Upper lobe of right lung (tissue), 1 donor: ENCODE results near the gene HPCA. TPM values are rescaled to one million over a fixed set of nuclear protein-coding genes. Genes with fewer than 3 reads are reported as not detected.

Experiments
- ATAC-seq: fragments of 200-7000 bp; cut with Tn5 transposase; one replicate; pipeline ENCODE4 v1.9.1; 2020; ENCODE audit warnings: mild to moderate bottlenecking, moderate library complexity
- DNase-seq: peaks from one replicate; pipeline ENCODE4 v3.0.0-alpha.2; 2020
- H3K27ac ChIP-seq: fragments of 200-600 bp; one replicate; pipeline ENCODE4 v1.8.0; 2022
- H3K27me3 ChIP-seq: fragments of 200-600 bp; one replicate; pipeline ENCODE4 v1.8.0; 2022; ENCODE audit warnings: mild to moderate bottlenecking
- H3K36me3 ChIP-seq: fragments of 200-600 bp; one replicate; pipeline ENCODE4 v1.8.0; 2022
- H3K4me1 ChIP-seq: fragments of 200-600 bp; one replicate; pipeline ENCODE4 v1.8.0; 2022
- H3K4me3 ChIP-seq: fragments of 200-600 bp; one replicate; pipeline ENCODE4 v1.8.0; 2022; ENCODE audit warnings: mild to moderate bottlenecking
- H3K9me3 ChIP-seq: fragments of 200-600 bp; one replicate; pipeline ENCODE4 v1.8.0; 2022
- CTCF ChIP-seq: fragments of 200-600 bp; IDR thresholded peaks from one replicate; pipeline ENCODE4 v1.8.0; 2022; ENCODE audit warnings: antibody characterized with exemption
- intact Hi-C: fragments of 100-400 bp; cut with DNase I; formaldehyde crosslinking; loops from one replicate; pipeline ENCODE4 v1.11.0; 2022
- total RNA-seq: library from RNA; stranded (reverse); fragmentation: NEBNext Ultra II Directional; extraction: Animal tissue kit (Norgen Biotek cat#: 25700); gene quantifications from one replicate; pipeline ENCODE4 v1.2.1, GENCODE V29; 2021
- donor health status: DM: no; HTN: yes; CAD: no; lungs with severe emphysema.

HPCA gene
- total RNA-seq, 1 donor from 2014 or later, result not detected

GRCh38 chr1:32917521-32917920, 31.2 kb downstream of the HPCA start:
- DNase-seq (no peak), ATAC-seq (no peak)
- intact Hi-C loops, result no loop called here
- H3K27ac ChIP-seq, result no peak overlapping the region
- TF ChIP-seq CTCF, result no peak
- H3K27me3 ChIP-seq, result peaks cover 3% of the 10 kb centered on the region
- no peaks in the 10 kb centered on the region for H3K36me3 ChIP-seq
- no peaks in the 10 kb centered on the region for H3K4me1 ChIP-seq
- H3K9me3 ChIP-seq, result no peaks in the 10 kb centered on the region
- H3K4me3 ChIP-seq, result no peak overlapping the region

GRCh38 chr1:32918179-32918578, 31.9 kb downstream of the HPCA start:
- intact Hi-C loops, result no loop called here
- Histone ChIP-seq H3K4me3 (no peak overlapping the region), H3K27ac (no peak overlapping the region), H3K36me3 (no peaks in the 10 kb centered on the region), H3K9me3 (no peaks in the 10 kb centered on the region), H3K4me1 (no peaks in the 10 kb centered on the region), H3K27me3 (peaks cover 6% of the 10 kb centered on the region)
- TF ChIP-seq CTCF, result no peak
- DNase-seq (no peak), ATAC-seq (no peak)

GRCh38 chr1:32919811-32920733, 33.8 kb downstream of the HPCA start:
- TF ChIP-seq CTCF, result no peak
- H3K4me3 ChIP-seq, result no peak overlapping the region
- H3K4me1 ChIP-seq, result peaks cover 5% of the 10 kb centered on the region
- DNase-seq, result no peak
- no peak for ATAC-seq
- intact Hi-C loops, result no loop called here
- H3K36me3 ChIP-seq, result no peaks in the 10 kb centered on the region
- H3K9me3 ChIP-seq, result no peaks in the 10 kb centered on the region
- peaks cover 21% of the 10 kb centered on the region for H3K27me3 ChIP-seq
- no peak overlapping the region for H3K27ac ChIP-seq

- TF ChIP-seq CTCF, result no peak
- H3K4me3 ChIP-seq, result no peak overlapping the region
- no peaks in the 10 kb centered on the region for H3K36me3 ChIP-seq
- no peaks in the 10 kb centered on the region for H3K9me3 ChIP-seq
- intact Hi-C loops, result no loop called here
- H3K4me1 ChIP-seq, result peaks cover 13% of the 10 kb centered on the region
- peaks cover 21% of the 10 kb centered on the region for H3K27me3 ChIP-seq
- ATAC-seq (peak; percentile 77), DNase-seq (peak; percentile 61)
- no peak overlapping the region for H3K27ac ChIP-seq
Observed at GRCh38 chr1:32920833-32921232, 34.5 kb downstream of the HPCA start.

GRCh38 chr1:32924881-32925344, 38.6 kb downstream of the HPCA start:
- Histone ChIP-seq H3K4me3 (no peak overlapping the region), H3K27me3 (peaks cover 21% of the 10 kb centered on the region), H3K9me3 (no peaks in the 10 kb centered on the region), H3K4me1 (peaks cover 18% of the 10 kb centered on the region), H3K27ac (no peak overlapping the region), H3K36me3 (no peaks in the 10 kb centered on the region)
- ATAC-seq, result peak; percentile 53
- intact Hi-C loops, result no loop called here
- no peak for DNase-seq
- TF ChIP-seq CTCF, result peak; percentile 11
